ENCODE results near the gene FAR1. TPM values are rescaled to one million over a fixed set of nuclear protein-coding genes. Genes with fewer than 3 reads are reported as not detected.

The FAR1 gene
- polyA plus RNA-seq, 1 donor: 93.5 TPM

DNA sequence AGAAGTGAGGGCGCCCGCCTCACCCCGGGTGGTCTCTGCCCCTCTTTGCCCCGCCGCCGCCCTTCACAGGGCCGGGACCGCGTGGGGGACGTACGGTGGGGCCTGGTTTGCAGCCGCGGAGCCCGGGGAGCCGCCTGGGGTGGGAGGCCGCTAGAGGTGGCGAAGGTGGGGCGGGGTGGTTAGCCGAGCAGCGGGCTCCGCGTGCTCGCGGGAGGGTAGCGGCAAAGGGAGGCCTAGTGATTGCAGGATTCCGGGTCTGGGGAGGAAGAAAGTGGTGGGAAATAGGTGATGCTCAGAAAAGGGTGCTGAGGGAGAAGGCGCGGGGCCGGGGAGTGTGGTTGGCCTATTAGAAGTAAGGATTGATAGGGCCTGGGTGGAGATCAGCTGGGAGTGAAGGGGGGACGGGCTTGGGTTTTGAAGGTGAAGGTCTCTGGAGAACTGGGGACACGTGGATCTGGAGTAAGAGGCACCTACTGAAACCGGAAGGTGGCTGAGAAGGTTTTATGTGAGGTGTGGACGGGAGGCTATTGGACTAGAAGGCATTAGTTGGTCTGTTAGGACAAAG lies 571 bp downstream of the FAR1 start:
- no peak for DNase-seq

DNA sequence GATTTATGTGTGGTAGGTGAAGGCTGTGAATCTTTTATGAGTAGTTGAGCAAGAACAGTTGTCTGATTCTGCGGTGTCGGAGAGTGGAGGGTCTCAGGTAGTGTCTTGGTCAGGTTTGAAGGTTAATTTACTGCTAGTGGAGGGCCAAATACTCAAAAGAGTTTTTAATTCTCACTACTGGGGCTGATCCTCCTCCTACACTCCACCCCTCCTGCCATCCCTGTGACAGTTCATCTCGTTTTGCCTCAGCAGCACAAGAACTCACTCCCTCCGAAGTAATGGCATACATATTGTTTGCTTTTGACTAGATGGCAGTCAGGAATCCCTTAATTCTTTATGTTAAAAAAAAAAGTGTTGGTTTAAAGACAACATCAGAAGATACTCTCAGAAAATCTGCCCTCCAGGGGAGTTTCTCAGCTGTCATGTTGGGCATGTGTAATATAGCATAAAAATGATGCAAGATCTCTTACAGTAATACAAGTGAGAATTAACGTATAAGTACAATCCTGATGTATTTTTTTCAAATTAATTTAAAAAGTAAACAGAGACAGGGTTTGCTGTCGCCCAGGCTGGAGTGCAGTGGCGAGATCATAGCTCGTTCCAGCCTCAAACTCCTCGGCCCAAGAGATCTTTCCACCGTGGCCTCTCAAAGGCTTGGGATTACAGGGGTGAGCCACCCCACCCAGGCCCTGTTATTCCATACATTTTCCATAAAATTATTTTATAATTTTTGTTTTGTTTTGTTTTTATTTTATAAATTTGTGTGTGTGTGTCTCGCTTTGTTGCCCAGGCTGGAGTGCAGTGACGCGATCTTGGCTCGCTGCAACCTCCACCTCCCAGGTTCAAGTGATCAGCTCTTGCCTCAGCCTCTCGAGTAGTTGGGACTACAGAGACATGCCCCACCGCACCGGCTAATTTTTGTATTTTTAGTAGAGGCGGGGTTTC lies 1.3 kb downstream of the FAR1 start:
- peak; percentile 26 for DNase-seq

DNA sequence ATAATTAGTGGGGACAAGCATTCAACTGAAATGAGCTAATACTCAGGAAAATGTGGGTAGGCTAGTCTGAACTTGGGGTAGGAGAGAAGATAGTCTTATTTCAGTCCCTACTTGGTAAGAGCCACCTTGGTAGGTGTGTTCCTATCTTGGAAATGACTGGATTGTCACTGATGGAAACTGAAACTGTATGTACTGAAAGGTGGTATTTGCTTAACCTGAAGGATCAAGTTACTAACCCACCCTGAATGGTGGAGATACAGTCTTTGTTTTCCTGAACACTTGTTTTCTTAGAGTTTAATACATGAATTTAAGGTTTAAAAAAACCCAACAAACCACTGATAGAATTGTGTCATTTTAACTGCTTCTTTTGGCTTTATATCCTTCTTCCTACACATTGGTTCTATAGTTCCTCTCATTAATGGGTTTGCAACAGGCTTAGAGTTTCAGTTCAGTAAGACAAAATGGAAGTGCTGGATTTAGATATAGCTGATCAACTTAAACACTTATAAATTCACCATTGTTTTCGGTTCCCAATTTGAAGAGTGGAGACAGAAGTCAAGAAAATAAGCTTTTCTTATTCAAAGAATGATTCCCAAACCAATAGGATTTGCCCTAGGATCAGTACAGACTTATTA lies 4.2 kb downstream of the FAR1 start:
- no peak for DNase-seq

DNA sequence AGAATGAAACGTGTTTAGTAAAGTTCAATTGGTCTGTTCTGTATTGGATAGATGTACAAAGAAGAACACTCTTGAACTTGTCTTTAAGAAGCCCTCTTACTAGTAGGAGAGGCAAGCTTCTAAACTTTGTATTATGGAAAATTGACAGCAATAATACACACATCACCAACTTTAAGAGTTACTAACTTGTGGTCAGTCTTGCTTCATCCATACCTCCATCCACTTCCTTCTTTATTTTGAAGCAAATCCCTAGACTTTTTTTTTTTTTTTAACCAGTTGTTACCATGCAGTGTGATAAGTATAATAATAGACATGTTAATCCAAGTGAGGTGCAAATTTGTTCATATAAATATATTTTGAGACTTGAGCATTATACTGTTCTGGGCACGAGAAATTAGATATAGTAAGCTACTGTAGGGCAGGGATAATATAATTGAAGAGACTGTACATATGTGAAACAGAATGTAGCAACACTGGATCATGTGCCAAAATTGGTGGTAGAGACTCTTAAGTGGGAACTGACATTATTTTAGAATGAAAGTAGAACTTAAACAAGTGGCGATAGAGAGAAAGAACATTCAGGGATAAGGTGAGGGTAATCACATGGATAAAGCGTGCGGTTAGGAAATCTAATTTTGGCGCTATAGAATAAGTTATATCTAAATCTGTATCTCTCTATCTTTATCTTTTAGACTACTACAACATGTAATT lies 6.5 kb downstream of the FAR1 start:
- DNase-seq: no peak

DNA sequence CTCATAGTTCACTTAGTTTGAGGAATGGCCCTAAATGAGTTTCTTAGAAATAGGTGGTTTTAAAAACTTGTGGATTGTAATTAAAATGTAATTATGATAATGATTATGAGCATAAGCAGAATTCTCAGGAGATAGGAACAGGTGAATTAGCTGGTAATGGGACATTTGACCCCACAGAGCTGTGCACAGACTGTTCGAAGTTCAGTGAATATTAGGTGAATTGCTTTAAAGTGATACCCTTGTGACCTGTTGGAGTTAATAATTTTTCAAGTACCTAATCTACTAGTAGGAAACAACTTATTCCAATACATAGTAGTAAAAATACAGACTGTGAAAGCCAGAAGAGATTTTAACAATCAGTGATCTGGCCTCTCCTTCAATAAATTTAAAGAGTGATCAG lies 8.1 kb downstream of the FAR1 start:
- no peak for DNase-seq

DNA sequence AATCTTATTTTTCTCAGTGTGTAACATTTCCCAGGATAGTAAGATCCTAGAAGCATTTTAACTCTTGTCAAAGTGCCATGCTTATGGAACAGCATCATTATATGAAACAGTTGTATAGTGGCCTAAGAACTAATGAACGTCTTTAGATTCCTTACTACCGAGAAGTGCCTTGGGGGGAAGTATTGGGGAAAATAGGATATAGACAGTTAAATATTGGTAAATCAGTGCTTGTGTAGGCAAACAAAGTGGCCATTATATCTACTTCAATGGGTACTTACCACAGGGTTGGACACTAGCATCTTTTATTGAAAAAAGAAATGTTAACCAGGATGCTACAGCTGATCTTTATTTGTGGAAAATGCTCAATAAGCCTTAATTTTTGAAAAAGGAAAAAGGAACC lies 11.3 kb downstream of the FAR1 start:
- no peak for DNase-seq

DNA sequence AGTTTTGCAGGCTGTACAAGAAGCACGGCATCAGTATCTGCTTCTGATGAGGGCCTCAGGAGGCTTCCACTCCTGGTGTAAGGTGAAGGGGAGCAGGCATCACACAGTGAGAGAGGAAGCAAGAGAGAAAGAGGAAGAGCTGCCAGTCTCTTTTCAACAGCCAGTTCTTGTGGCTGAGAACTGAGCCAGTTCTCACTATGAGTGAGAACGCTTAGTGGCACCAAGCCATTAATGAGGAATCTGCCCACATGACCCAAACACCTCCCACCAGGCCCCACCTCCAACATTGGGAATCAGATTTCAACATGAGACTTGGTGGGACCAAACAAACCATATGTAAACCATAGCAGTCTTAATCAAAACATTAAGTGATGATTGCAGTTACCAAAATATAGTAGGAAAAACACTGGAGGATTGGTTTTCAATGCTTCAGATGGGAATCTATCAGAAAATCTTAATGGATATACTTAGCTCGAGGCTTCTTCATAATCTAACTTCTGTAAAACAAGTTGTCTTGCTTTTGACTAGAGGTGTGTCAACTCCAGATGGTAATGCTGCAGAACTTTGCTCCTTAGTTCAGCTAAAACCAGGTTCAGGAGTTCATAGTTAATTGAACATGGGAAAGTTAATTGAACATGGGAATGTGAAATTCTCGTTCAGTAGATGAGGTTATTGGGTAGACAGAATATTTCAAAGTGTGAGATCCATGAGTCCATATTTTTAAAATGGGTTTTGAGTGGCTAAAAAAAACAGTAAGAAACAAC lies 12.2 kb downstream of the FAR1 start:
- no peak for DNase-seq

DNA sequence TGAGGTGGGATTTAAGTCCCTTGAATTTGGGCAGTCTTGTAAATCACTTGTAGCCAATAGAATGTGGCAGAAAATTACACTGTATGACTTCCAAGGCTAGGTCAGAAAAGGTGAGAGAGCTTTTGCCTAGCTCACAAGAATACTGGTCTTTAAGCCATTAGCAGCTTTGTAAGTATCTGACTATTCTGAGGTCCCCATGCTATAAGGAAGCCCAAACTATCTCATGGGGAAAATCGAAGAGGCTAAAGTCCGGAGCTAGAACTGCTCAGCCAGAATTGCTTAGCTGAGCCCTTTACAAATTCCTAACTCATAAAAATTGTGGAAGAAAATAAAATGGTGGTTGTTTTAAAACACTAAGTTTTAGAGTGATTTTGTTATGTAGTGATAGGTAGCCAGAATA lies 13.0 kb downstream of the FAR1 start:
- DNase-seq: no peak

DNA sequence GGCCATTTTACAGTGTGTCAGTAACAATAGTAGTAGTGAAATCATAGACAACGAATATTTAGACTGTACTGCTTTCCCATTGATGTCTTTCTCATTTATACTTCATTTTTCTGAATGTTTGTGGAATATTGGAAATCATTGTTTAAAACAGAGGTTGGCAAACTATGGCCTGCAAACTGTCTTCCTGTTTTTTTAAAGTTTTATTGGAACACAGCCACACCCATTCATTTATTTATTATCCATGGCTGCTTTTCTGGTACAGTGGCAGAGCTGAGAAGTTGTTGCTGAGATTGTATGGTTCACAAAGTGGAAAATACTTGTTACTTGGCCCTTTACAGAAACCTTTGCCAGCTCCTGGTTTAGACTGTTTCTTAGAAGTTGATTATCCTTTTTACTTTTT lies 13.7 kb downstream of the FAR1 start:
- DNase-seq: no peak

DNA sequence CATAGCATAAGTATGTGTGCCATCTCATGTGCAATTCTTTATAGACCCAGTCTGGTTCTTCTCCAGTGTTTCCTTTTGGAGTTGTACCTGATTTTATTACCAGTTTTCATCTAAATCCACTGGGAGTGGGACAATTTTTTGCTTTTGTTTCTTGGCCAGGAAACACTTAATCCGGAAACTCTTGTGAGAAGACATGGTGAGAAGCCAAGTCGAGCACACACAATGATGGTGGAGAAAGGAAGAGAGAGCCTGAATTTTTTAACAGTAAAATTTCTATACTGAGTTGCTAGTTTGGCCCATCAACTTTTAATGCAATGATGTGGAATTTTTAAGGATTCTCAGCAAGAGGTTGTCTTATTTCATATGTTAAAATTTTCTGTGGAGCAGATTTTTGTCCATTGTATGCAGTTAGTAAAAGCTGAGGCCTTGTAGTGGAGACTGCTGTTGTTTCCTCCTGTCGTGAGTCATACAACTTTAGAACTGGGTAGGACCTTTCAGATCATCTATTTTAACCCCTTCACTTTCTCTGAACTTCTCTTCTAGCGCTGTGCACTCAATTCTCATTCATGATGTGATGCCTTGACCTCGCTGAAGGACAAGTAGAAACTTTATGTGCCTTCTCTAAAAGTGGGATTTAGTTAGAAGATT lies 17.1 kb downstream of the FAR1 start:
- DNase-seq: no peak

DNA sequence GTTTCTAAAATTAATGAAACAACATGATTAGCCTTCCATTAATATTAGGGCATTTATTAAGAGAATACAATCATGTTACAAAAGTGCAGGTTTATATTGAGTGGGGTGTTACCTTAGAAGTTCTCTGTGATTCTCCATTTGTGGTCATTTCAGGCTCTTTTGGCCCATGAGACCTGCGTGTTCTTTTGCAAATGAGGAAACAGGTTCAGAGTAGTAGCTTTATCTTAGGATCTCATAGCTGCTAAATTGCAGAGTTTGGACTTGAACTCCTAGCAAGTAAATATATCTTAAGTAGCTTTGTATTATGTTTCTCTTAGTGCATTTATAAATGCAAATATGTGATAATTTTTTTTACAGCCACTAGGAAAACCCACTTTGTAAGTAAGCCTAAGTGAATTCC lies 18.3 kb downstream of the FAR1 start:
- DNase-seq: no peak

DNA sequence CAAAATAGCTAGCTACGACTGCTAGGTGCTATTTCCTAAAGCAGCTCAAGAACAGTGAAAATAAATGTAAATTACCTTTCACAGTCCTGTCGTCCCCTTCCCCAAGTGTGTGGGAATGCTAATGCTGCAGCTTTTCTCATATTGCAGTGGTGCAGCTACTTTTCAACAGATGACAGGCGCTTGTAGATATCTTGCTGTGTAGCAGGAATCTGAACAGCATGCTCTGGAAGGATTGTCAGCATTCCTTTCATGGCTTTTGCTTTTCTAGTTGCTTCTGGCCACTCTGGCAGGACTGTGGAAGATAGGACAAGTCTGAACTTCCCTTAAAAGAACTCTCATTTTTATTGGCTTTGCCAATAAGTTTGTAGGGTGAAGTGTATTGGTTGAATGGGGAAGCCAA lies 18.8 kb downstream of the FAR1 start:
- DNase-seq: no peak

DNA sequence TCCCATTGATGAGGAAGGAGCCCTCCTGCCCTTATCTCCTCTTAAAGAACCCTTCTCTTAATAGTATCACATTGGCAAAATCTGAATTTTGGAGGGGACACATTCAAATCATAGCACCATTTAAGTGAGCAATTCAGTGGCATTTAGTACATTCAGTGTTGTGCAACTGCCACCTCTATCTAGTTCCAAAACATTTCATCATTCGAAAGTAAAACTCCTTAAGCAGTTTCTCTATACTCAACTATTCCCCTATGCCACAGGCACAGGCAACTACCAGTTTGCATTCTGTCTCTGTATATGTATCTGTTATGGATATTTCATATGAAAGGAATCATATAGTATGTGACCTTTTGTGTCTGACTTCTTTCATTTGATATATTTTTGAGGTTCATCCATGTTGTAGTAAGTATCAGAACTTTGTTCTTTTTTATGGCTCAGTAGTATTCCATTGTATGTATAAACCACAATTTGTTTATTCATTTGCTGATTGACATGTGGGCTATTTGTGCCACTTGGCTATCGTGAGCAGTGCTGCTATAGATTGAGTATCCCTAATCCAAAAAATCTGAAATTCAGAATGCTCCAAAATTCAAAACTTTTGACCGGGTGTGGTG lies 22.9 kb downstream of the FAR1 start:
- no peak for DNase-seq

DNA sequence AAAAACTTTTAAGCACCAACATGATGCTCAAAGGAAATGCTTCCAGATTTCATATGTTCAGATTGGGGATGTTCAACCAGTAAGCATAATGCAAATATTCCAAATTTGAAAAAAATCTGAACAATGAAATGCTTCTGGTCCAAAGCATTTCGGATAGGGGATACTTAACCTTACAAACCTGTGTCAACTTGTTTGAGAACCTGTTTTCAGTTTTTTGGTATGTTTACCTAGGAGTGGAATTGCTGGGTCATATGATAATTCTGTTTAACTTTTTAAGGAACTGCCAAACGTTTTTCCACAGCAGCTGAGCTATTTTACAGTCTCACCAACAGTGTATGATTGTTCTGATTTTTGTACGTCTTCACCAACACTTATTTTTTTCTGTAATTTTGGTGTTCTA lies 23.7 kb downstream of the FAR1 start:
- no peak for DNase-seq

DNA sequence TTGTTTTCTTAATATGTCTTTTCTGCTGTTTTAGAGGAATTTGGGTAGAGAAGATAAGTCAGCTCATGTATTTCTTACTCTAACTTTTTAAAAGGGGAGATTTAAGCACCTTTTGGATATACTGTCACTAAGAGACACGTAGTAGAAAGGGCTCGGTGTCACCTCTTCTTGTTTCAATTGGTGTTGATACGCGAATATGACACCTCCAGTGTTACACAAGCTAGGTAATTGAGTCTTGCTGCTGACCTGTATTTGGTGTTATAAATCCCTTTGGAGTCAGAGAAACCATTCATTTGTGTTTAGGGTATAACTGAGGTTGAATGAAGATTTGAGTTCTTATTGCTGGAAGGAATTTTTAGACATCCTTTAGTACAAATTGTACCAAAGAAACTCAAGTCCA lies 25.6 kb downstream of the FAR1 start:
- no peak for DNase-seq

DNA sequence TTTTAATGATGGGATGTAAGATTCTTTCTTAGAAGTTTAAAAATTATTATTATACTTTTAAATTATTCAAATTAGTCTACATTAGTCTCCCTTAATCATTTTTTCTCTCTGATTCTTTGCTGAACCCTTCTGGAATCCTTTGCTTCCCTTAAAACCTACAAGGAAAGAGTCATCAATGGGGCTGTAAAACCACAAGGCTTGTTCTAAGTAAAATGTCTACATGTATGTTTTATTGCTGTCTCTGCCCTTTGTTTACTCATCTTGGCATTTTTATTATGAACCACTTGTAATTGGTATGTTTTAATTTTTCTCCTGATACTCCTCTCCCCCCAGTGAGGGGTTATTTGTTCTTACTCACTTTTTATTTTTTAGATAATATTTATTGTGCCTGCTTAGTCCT lies 27.4 kb downstream of the FAR1 start:
- no peak for DNase-seq

DNA sequence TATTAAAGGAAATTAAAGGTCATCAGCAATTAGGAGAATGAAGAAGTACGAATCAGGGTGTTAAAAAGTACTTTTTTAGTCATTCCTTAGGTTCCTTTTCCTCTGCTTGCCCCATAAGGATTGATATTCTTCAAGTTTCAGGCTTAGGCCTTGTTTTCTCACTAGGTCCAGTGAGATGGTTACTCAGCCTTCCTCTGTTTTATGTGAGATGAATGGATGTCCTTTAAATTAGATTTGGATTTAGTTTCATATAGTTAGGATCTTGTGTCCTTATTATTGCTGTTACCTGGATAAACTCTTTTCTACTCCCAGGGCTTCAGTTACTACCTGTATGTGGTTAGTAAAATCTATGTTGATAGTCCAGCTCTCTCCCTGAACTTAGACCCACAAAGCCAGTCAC lies 29.2 kb downstream of the FAR1 start:
- DNase-seq: no peak

DNA sequence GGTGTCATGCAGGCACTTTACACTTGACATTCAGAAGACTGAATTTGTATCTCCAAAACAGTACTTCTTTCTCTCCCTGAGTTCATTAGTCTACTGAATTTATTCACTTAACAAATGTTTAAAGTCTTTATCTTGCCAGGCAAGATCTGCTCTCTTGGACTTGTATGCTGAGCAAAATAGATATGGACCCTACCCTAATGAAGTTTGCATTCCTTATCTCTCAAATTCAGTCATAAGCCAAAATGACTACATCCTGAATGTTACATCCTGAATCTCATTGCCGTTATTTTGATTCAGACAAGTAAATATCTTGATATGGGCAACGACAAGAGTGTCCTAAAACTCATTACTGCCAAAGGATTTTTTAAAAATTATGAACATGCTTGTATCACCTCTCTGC lies 29.7 kb downstream of the FAR1 start:
- DNase-seq: no peak

DNA sequence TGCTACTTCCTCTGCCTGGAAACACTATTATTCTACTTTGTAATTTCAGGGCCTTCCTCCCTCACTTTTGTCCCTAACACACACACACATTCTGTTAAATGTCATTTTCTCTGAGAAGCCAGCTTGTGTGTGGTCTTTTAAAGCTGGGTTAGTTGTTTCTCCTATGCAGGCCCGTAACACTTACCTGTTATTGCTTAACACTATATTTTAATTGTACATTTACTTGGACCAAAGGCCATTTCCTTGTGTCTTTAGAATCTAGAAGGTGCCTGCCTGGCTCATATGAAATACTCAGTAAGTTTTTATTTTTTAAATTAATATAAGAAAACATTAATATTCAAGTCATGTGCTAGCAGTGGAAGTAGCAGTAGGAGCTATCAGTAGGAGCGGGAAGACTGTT lies 30.6 kb downstream of the FAR1 start:
- no peak for DNase-seq

DNA sequence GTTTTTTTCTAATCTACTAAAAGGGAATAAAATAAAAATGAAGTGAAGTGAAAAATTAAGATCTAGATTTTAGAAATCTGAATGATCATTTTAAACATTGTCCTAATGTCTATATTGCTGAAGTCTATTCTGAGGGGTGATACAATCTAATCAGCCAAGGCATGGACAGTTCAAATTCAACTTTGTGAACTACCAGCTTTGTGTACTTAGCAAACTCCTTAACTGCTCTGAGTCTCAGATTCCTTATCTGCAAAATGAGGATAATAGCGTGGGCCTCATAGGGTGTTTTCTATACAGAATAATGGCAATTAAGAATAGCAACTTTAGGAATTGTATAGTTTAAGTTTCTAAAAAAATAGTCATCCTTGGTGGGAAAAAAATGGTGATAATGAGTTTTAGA lies 31.4 kb downstream of the FAR1 start:
- no peak for DNase-seq

DNA sequence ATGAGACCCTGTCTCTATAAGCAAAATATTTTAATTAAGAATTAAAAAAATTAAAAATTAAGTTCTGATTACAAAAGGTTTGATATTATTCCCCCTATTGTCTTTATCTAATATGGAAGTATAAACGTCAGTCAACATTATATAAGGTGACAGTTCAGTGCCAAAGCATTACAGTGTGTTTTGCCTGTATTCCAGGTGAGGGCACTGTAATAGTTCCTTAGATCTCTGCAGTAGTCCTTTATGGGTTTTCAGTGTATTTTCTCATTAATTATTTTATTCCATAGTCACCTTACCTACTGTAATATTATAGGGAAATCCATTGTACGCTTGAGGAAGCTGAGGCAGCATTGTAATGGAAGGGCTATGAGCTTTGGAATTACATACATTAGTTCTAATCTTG lies 33.0 kb downstream of the FAR1 start:
- DNase-seq: no peak
